Activated naive CD4-positive, alpha-beta T cell treated with anti-CD3 and anti-CD28 coated beads, Interleukin-2, amount 10 ng/mL, durations not matched to agents 7 days and 5 days (primary cell): ENCODE results near the gene COL12A1.

Experiments used
- CTCF ChIA-PET: fragments of 350-600 bp; sonication (Branson Sonifier 250); formaldehyde crosslinking; loops from one replicate; lab custom pipeline; 2021; ENCODE audit warnings: antibody characterized with exemption; lab: Charles Lee
- DNase-seq: peaks from one replicate; pipeline ENCODE4 v3.0.0-alpha.2; 2020
- H3K27ac Mint-ChIP-seq: one replicate; pipeline ENCODE4 v1.8.0; 2021; ENCODE audit warnings: mild to moderate bottlenecking, moderate library complexity, mixed read lengths
- H3K27me3 Mint-ChIP-seq: one replicate; pipeline ENCODE4 v1.8.0; 2021; ENCODE audit warnings: mild to moderate bottlenecking, mixed read lengths
- H3K36me3 Mint-ChIP-seq: one replicate; pipeline ENCODE4 v1.8.0; 2021; ENCODE audit warnings: mixed read lengths
- H3K4me1 Mint-ChIP-seq: one replicate; pipeline ENCODE4 v1.8.0; 2021; ENCODE audit warnings: mixed read lengths
- H3K4me3 Mint-ChIP-seq: one replicate; pipeline ENCODE4 v1.8.0; 2021; ENCODE audit warnings: mild to moderate bottlenecking, moderate library complexity, mixed read lengths
- H3K9me3 Mint-ChIP-seq: one replicate; pipeline ENCODE4 v1.8.0; 2021; ENCODE audit warnings: mixed read lengths

COL12A1 gene

DNA sequence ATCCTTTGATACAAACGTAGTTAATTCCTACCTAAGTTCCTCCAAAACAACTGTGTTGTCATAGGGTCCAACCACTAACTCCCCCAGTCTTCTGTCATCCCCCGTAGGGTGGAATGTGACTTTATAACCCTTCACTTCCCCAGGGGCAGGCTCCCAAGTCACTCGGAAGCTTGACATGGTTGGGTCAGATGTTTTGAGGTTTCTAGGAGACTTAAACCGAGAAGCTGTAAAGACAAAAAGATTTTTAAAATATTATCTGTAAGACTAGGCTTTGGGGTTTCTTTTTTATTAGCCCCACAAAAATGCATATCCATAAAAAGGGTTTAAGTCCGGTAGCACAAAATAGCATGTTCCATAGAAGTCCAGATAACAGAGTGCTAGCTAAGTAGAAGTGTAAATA is 50.2 kb downstream of the COL12A1 start:
- H3K36me3 Mint-ChIP-seq: no peaks in the 10 kb centered on the region

DNA sequence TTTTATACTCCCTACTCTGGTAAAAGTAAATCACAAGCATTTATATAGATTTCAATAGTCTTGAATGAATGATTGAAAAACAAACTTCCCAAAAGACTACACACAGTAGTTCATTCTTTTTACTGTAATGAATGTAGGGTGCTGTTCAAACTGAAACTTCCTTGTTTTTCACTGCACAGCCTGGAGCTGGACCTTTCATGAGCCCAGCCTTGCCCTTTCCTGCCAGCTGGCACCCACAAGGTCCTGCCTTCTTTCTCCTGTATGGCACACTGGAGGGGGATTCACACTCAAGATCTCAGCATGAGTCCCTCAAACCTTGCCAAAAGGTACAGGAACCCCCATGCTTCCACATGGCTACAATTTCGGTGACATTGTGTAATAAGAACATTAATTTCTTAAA is 50.9 kb downstream of the COL12A1 start:
- Mint-ChIP-seq H3K4me1 (no peaks in the 10 kb centered on the region), H3K27ac (no peak overlapping the region), H3K36me3 (no peaks in the 10 kb centered on the region), H3K9me3 (no peaks in the 10 kb centered on the region), H3K27me3 (peaks cover 3% of the 10 kb centered on the region), H3K4me3 (no peak overlapping the region)
- CTCF ChIA-PET: no interaction called here
- DNase-seq: no peak

More for the DNA sequence above, 50.2 kb downstream of the COL12A1 start:
- no peaks in the 10 kb centered on the region for H3K4me1 Mint-ChIP-seq
- H3K4me3 Mint-ChIP-seq: no peak overlapping the region
- CTCF ChIA-PET: no interaction called here
- no peaks in the 10 kb centered on the region for H3K9me3 Mint-ChIP-seq
- H3K27me3 Mint-ChIP-seq: peaks cover 3% of the 10 kb centered on the region
- H3K27ac Mint-ChIP-seq: no peak overlapping the region
- no peak for DNase-seq

DNA sequence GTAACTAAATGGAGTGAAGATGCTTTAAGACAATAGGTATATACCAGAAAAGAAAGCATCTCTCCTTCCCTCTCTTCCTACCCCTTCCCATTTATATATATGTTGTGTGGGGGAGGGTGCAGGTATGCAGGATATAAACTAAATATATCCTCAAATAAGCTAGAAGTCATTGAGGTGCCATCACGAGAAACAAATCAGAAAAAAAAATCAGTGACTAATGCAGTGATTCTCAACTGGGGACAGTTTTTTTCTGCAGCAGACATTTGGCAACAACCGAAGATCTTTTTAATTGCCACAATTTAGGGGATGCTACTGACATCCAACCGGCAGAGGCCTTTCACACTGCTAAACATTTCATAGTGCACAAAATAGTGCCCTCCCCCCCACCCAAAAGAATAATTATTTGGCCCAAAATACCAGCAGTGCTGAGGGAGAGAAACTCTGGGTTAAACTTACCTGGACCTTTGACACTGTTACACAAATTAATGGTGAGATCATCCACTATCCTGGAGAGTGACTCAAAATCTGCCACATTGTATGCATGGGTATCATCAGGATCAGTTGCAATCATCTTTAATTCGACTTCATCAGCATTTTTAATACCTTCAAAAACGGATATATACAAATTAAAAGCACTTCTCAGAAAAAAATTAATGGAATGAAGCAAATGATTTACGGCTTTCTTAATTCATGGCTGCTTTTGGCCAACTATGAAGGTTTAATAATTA is 55.0 kb downstream of the COL12A1 start:
- CTCF ChIA-PET: no interaction called here
- no peak overlapping the region for H3K27ac Mint-ChIP-seq
- no peaks in the 10 kb centered on the region for H3K9me3 Mint-ChIP-seq
- H3K4me3 Mint-ChIP-seq: no peak overlapping the region
- no peaks in the 10 kb centered on the region for H3K4me1 Mint-ChIP-seq
- no peaks in the 10 kb centered on the region for H3K27me3 Mint-ChIP-seq
- no peaks in the 10 kb centered on the region for H3K36me3 Mint-ChIP-seq
- DNase-seq: no peak

DNA sequence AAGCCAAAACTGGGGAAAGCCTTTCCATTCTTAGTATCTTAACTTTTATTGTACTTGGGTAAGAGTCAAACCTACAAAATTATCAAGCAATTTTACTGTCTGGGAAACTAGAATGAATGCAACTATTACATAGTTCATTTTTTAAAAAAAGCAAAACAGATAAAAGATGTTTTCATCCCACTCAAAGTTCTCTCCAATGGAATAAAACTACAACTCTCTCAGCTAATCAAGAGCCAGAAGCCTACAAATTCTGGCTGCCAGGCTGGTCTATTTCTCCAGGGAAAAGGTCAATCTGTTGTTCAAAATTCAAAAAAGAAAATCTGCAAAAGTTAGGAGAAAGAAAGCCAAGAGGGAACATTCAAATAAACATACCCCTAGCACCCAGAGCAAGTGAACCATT is 56.2 kb downstream of the COL12A1 start:
- H3K4me3 Mint-ChIP-seq: no peak overlapping the region
- H3K36me3 Mint-ChIP-seq: no peaks in the 10 kb centered on the region
- H3K9me3 Mint-ChIP-seq: no peaks in the 10 kb centered on the region
- CTCF ChIA-PET: no interaction called here
- H3K4me1 Mint-ChIP-seq: no peaks in the 10 kb centered on the region
- no peak for DNase-seq
- no peak overlapping the region for H3K27ac Mint-ChIP-seq
- H3K27me3 Mint-ChIP-seq: no peaks in the 10 kb centered on the region

DNA sequence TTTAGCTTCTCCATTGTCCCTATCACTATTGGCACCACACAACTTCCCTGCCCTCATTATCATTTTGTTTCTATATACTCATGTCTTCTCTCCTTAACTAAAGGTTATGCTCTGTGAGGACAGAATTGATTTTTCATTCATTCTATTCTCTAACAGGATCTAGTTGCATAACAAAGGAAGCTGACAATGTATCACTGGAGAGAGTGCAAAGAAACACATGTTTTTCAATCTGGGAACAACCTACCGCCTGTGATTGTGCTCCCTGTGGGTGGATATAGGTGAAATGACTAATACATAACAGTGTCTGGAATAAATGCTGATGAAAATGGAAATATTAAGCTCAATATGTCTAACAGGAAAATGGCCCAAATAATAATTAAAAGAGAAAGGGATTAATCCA is 56.6 kb downstream of the COL12A1 start:
- CTCF ChIA-PET: no interaction called here
- Mint-ChIP-seq H3K4me3 (no peak overlapping the region), H3K27me3 (no peaks in the 10 kb centered on the region), H3K36me3 (no peaks in the 10 kb centered on the region), H3K27ac (no peak overlapping the region), H3K9me3 (no peaks in the 10 kb centered on the region), H3K4me1 (no peaks in the 10 kb centered on the region)
- DNase-seq: no peak

DNA sequence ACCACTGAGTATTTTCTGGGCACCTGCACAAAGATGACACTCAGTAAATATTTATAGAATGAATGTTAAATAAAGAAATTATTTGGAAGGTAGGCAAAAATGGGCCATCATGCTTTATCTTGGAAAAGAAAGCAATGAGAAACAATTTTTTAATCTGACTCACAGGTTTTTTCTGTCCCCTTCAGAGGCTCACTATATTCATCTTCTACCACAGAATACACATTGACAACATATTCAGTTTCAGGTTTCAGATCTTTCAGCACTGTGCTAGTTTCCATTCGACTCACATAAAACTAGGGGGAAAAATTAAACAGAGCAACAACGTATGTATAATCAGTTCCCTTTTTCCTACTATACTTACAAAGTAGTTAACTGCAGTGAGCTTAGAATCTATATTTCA is 58.3 kb downstream of the COL12A1 start:
- H3K9me3 Mint-ChIP-seq: no peaks in the 10 kb centered on the region
- CTCF ChIA-PET: interaction anchor here (0.9 kb wide), 1 partner anchor 58 kb away, joined by 3 read pairs; no protein-coding TSS in a partner anchor
- H3K4me3 Mint-ChIP-seq: no peak overlapping the region
- DNase-seq: no peak
- no peaks in the 10 kb centered on the region for H3K36me3 Mint-ChIP-seq
- H3K27me3 Mint-ChIP-seq: no peaks in the 10 kb centered on the region
- no peak overlapping the region for H3K27ac Mint-ChIP-seq
- H3K4me1 Mint-ChIP-seq: no peaks in the 10 kb centered on the region

DNA sequence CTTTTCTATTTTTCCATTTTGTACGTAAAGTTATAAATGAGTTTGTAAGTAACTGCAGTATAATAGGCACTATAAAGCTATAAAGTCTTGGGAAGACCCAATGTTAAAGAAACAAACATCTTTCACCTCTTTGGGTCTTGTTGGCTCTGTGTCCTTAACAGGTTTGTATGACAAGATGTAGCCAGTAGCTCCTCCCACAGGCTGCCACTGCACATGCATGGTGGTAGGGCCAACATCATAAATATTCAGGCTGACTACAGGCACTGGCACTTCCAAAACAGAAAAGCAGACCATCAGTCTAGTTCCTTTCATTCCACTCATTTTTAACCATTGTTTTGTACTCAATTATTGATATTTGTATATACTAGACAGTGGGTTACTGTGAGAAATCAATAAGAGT is 59.9 kb downstream of the COL12A1 start:
- Mint-ChIP-seq H3K9me3 (no peaks in the 10 kb centered on the region), H3K27ac (no peak overlapping the region), H3K27me3 (no peaks in the 10 kb centered on the region), H3K4me3 (no peak overlapping the region), H3K4me1 (no peaks in the 10 kb centered on the region), H3K36me3 (no peaks in the 10 kb centered on the region)
- CTCF ChIA-PET: no interaction called here
- DNase-seq: no peak

DNA sequence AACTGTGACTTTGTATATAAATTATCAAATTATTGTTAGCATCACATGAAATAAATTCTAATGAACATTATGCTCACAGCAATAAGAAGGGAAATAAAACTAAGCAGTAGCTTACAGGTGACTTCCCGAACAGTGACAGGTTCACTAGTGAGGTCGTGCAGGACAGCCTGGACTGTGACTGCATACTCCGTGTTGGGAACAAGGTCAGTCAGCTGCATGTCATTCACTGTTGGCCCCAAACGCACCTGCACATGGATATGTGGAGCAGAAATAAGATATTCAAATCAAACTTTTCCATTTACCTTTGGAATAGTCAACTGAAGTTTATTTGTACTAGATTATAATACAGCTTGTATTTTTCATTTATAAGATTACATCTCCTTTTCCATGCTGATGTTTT is 60.6 kb downstream of the COL12A1 start:
- no peaks in the 10 kb centered on the region for H3K9me3 Mint-ChIP-seq
- no peaks in the 10 kb centered on the region for H3K4me1 Mint-ChIP-seq
- DNase-seq: no peak
- no peak overlapping the region for H3K27ac Mint-ChIP-seq
- CTCF ChIA-PET: no interaction called here
- no peaks in the 10 kb centered on the region for H3K27me3 Mint-ChIP-seq
- no peaks in the 10 kb centered on the region for H3K36me3 Mint-ChIP-seq
- no peak overlapping the region for H3K4me3 Mint-ChIP-seq

DNA sequence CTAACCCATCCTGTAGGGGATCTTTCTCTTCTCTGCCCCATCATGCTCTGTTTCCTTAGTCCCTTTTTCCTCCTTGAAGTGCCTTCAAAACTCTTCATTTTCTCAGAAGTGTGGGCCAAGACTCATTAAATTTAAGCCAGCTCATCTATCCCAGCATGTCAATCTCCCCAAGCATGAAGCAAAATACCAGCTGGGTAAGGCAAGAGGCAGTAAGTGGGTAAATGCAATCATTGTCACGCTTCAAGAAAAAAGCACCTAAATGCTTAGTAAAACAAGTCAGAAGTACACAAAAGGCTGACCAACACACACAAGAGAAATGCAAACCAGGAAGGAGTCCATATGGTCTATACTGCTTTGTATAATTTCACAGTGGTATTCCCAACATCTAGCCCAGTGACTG is 61.5 kb downstream of the COL12A1 start:
- H3K4me3 Mint-ChIP-seq: no peak overlapping the region
- no peaks in the 10 kb centered on the region for H3K9me3 Mint-ChIP-seq
- CTCF ChIA-PET: no interaction called here
- no peaks in the 10 kb centered on the region for H3K27me3 Mint-ChIP-seq
- no peak for DNase-seq
- H3K36me3 Mint-ChIP-seq: no peaks in the 10 kb centered on the region
- no peaks in the 10 kb centered on the region for H3K4me1 Mint-ChIP-seq
- H3K27ac Mint-ChIP-seq: no peak overlapping the region

DNA sequence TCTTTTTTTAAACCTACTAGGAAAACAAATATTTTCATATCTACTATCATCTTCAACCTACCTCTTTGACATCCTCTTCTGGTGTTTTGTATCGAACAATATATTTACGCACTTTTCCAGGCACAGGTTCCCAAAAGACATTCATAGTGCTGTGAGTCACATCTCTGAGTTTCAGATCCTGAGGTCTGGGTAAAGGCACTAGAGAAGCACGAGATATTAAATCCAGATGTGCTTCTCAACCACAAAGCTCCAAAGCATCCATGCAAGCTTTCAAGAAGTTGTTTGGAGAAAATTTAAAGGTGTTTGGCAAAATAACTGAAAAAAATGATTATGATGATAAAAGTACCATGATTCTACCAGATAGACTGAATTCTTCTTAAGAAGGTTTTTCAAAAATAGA is 62.7 kb downstream of the COL12A1 start:
- Mint-ChIP-seq H3K27ac (no peak overlapping the region), H3K4me1 (no peaks in the 10 kb centered on the region), H3K9me3 (no peaks in the 10 kb centered on the region), H3K36me3 (no peaks in the 10 kb centered on the region), H3K4me3 (no peak overlapping the region), H3K27me3 (no peaks in the 10 kb centered on the region)
- CTCF ChIA-PET: no interaction called here
- DNase-seq: no peak

DNA sequence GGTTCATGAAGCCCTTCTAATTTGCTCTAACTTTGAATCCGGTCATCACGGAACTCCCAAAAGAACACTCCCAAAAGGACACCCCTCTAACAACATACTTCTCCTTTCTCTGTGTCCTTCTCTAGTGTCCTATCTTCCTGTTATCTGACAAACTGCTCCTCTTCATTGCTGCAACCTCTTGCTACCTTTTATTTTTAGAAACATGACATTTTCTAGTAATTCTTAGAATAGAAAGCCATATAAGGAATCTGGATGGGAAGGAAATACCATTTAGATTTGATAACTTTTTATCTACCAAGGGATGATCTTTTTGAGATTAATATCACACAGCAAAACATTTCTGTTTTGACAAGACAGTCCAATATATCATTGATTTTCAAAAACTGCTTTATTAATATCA is 63.1 kb downstream of the COL12A1 start:
- H3K4me3 Mint-ChIP-seq: no peak overlapping the region
- H3K27me3 Mint-ChIP-seq: no peaks in the 10 kb centered on the region
- CTCF ChIA-PET: no interaction called here
- DNase-seq: no peak
- no peaks in the 10 kb centered on the region for H3K9me3 Mint-ChIP-seq
- no peak overlapping the region for H3K27ac Mint-ChIP-seq
- H3K4me1 Mint-ChIP-seq: no peaks in the 10 kb centered on the region
- H3K36me3 Mint-ChIP-seq: no peaks in the 10 kb centered on the region

DNA sequence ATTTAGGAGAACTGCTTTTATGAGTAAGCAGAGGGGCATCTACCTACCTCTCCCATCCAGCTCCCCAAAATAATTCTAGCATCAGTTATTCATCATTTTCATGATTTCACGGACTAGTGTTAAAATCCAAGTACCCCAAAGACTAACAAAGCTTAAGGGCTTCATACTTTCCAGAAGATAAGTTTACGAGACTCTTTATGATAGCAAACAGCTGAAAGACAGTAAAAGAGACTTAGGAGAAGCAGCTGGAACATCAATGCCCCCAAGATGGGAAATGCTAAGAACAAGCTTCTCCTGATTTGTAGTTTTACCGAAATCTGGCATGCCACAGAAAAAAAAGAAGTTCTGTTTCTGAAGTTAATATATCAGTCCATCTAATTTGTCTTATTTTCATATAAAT is 70.0 kb downstream of the COL12A1 start:
- no peak overlapping the region for H3K4me3 Mint-ChIP-seq
- CTCF ChIA-PET: no interaction called here
- no peaks in the 10 kb centered on the region for H3K36me3 Mint-ChIP-seq
- no peaks in the 10 kb centered on the region for H3K9me3 Mint-ChIP-seq
- no peak overlapping the region for H3K27ac Mint-ChIP-seq
- DNase-seq: no peak
- H3K4me1 Mint-ChIP-seq: no peaks in the 10 kb centered on the region
- H3K27me3 Mint-ChIP-seq: no peaks in the 10 kb centered on the region

DNA sequence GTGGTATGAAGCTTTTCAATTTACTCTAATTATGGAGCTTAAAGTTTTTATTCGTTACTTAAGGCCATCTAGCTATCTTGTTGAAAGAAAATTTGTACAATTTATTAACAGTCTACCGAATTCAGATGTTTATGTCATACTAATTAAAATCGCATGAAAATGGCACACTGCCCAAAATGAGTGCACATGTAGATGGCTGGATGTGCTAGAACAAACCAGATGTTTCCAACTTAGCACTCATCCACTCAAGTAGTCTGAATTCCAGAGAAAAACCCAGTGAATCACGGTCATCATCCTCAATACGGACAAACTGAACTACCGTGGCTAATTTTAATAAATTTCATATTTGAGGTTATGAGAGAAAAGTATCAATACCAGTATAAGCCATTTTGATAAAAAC is 70.4 kb downstream of the COL12A1 start:
- H3K9me3 Mint-ChIP-seq: no peaks in the 10 kb centered on the region
- H3K27me3 Mint-ChIP-seq: no peaks in the 10 kb centered on the region
- no peak overlapping the region for H3K4me3 Mint-ChIP-seq
- CTCF ChIA-PET: no interaction called here
- H3K36me3 Mint-ChIP-seq: no peaks in the 10 kb centered on the region
- no peak for DNase-seq
- H3K27ac Mint-ChIP-seq: no peak overlapping the region
- no peaks in the 10 kb centered on the region for H3K4me1 Mint-ChIP-seq

DNA sequence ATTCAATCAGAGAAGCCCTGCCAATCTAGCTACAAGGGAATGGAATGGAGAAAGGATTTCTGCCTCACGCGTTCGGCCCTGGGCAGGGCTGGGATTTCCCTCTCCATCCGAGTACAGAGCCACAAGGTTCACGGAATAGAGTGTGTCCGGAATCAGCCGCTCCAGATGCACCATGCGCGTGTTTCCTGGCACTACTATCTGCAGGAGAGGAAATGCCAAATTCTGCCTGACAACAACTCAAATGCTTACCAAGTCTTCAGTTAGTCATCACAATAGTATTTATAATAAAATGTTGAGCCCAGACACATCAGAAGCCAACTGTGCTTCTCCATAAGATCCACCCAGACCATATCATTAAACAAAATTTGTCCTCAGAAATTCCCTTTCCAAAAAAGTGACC is 75.1 kb downstream of the COL12A1 start:
- H3K4me1 Mint-ChIP-seq: no peaks in the 10 kb centered on the region
- H3K36me3 Mint-ChIP-seq: no peaks in the 10 kb centered on the region
- H3K9me3 Mint-ChIP-seq: no peaks in the 10 kb centered on the region

DNA sequence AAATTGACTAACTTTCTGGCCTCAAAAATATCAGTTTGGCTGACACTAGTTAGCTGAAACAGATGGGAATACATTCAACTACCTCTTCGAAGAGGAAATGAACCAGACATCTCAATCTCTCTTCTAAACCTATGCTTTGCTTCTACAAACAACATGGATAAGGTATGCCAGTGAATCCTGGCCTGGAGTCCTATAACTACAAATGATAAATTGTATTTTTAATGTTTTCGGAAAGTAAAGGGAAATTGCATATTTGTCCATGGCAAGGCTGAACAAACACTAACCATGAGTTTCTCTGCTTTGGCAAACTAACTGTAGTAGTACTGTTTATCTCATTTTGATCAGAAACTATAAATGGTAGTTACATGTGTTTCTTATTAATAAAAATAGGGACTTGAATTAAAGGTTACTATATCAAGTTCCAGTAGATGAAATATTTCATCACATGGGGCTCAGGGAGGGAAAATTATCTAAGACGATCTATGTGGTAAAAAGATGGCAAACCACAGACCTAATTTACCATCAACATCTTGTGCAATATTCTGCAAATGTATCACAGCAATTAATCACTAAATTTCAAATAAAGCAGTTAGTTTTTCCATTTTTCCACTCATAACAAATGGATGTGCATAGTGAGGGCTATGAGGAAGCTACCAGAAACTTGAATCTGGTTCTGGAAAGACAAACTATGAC is 76.8 kb downstream of the COL12A1 start:
- H3K27ac Mint-ChIP-seq: no peak overlapping the region
- no peaks in the 10 kb centered on the region for H3K36me3 Mint-ChIP-seq
- H3K4me3 Mint-ChIP-seq: no peak overlapping the region
- no peak for DNase-seq
- H3K4me1 Mint-ChIP-seq: no peaks in the 10 kb centered on the region
- CTCF ChIA-PET: no interaction called here
- no peaks in the 10 kb centered on the region for H3K9me3 Mint-ChIP-seq
- no peaks in the 10 kb centered on the region for H3K27me3 Mint-ChIP-seq

More for the DNA sequence above, 75.1 kb downstream of the COL12A1 start:
- H3K4me3 Mint-ChIP-seq: no peak overlapping the region
- H3K27ac Mint-ChIP-seq: no peak overlapping the region
- no peaks in the 10 kb centered on the region for H3K27me3 Mint-ChIP-seq
- DNase-seq: no peak
- CTCF ChIA-PET: no interaction called here
